ENCODE data around the gene ZRANB2. TPM values are rescaled to one million over a fixed set of nuclear protein-coding genes. Genes with fewer than 3 reads are reported as not detected.
A peak's percentile ranks its signal among the peaks of the same experiment; 100 is the strongest.

The ZRANB2 gene
- total RNA-seq, 1 experiment from 2014 or later: 54.2 TPM

GRCh38 chr1:71018791-71019190 lies 62.0 kb downstream of the ZRANB2 start:
- Mint-ChIP-seq H3K4me3 (ENCODE audit: unreplicated experiment) (no peak overlapping the region), H3K27ac (ENCODE audit: unreplicated experiment) (no peak overlapping the region), H3K27me3 (ENCODE audit: insufficient read depth, unreplicated experiment) (peaks cover 3% of the 10 kb centered on the region), H3K9me3 (ENCODE audit: unreplicated experiment) (no peaks in the 10 kb centered on the region), H3K36me3 (ENCODE audit: insufficient read depth, unreplicated experiment) (no peaks in the 10 kb centered on the region), H3K4me1 (ENCODE audit: low read depth, unreplicated experiment) (no peaks in the 10 kb centered on the region)
- intact Hi-C loops (cut with micrococcal nuclease; ENCODE audit: unreplicated experiment): no loop called here
- BruUV-seq (replicated peaks): no TSS peak
- Histone ChIP-seq H3K36me3 (ENCODE audit: control insufficient read depth, insufficient read depth, low read length) (no peaks in the 10 kb centered on the region), H3K9me3 (no peaks in the 10 kb centered on the region), H3K4me3 (ENCODE audit: low read depth, low read length) (no peak overlapping the region), H3K27me3 (replicated peaks; ENCODE audit: control insufficient read depth, insufficient read depth, low read length) (no peaks in the 10 kb centered on the region), H3K4me1 (no peaks in the 10 kb centered on the region)
- DNase-seq: no peak
- no peak for TF ChIP-seq CTCF (IDR thresholded peaks at IDR 0.05; ENCODE audit: insufficient read depth in 1 of 2, low read depth in 1 of 2, low read length in 1 of 2, severe bottlenecking in 1 of 2, unreplicated experiment in 1 of 2)
- ChIA-PET POLR2A (no interaction called here), CTCF (no interaction called here)

- no peak for DNase-seq
- Mint-ChIP-seq H3K4me3 (ENCODE audit: unreplicated experiment) (no peak overlapping the region), H3K9me3 (ENCODE audit: unreplicated experiment) (no peaks in the 10 kb centered on the region), H3K4me1 (ENCODE audit: low read depth, unreplicated experiment) (no peaks in the 10 kb centered on the region), H3K36me3 (ENCODE audit: insufficient read depth, unreplicated experiment) (no peaks in the 10 kb centered on the region), H3K27ac (ENCODE audit: unreplicated experiment) (no peak overlapping the region), H3K27me3 (ENCODE audit: insufficient read depth, unreplicated experiment) (peaks cover 3% of the 10 kb centered on the region)
- CTCF ChIA-PET: no interaction called here
- TF ChIP-seq CTCF (IDR thresholded peaks at IDR 0.05; ENCODE audit: insufficient read depth in 1 of 2, low read depth in 1 of 2, low read length in 1 of 2, severe bottlenecking in 1 of 2, unreplicated experiment in 1 of 2): no peak
- no TSS peak for BruUV-seq (replicated peaks)
- Histone ChIP-seq H3K9me3 (no peaks in the 10 kb centered on the region), H3K4me1 (no peaks in the 10 kb centered on the region), H3K27me3 (replicated peaks; ENCODE audit: control insufficient read depth, insufficient read depth, low read length) (no peaks in the 10 kb centered on the region), H3K36me3 (ENCODE audit: control insufficient read depth, insufficient read depth, low read length) (no peaks in the 10 kb centered on the region), H3K4me3 (ENCODE audit: low read depth, low read length) (no peak overlapping the region)
- intact Hi-C loops (cut with micrococcal nuclease; ENCODE audit: unreplicated experiment): no loop called here
- POLR2A ChIA-PET: no interaction called here
These were observed 65.1 kb downstream of the ZRANB2 start for GRCh38 chr1:71015745-71016144.

- intact Hi-C loops (cut with micrococcal nuclease; ENCODE audit: unreplicated experiment): no loop called here
- no peak overlapping the region for H3K27ac Mint-ChIP-seq (ENCODE audit: unreplicated experiment)
- POLR2A ChIA-PET: no interaction called here
- H3K4me3 Mint-ChIP-seq (ENCODE audit: unreplicated experiment): no peak overlapping the region
- no TSS peak for BruUV-seq (replicated peaks)
- no peak overlapping the region for H3K4me3 ChIP-seq (ENCODE audit: low read depth, low read length)
- H3K27me3 ChIP-seq (replicated peaks; ENCODE audit: control insufficient read depth, insufficient read depth, low read length): no peaks in the 10 kb centered on the region
- no peaks in the 10 kb centered on the region for H3K4me1 Mint-ChIP-seq (ENCODE audit: low read depth, unreplicated experiment)
- H3K9me3 ChIP-seq: no peaks in the 10 kb centered on the region
- no peaks in the 10 kb centered on the region for H3K36me3 Mint-ChIP-seq (ENCODE audit: insufficient read depth, unreplicated experiment)
- no peak for DNase-seq
- H3K9me3 Mint-ChIP-seq (ENCODE audit: unreplicated experiment): no peaks in the 10 kb centered on the region
- TF ChIP-seq CTCF (IDR thresholded peaks at IDR 0.05; ENCODE audit: insufficient read depth in 1 of 2, low read depth in 1 of 2, low read length in 1 of 2, severe bottlenecking in 1 of 2, unreplicated experiment in 1 of 2): no peak
- peaks cover 3% of the 10 kb centered on the region for H3K27me3 Mint-ChIP-seq (ENCODE audit: insufficient read depth, unreplicated experiment)
- H3K4me1 ChIP-seq: no peaks in the 10 kb centered on the region
- H3K36me3 ChIP-seq (ENCODE audit: control insufficient read depth, insufficient read depth, low read length): no peaks in the 10 kb centered on the region
- CTCF ChIA-PET: no interaction called here
These were observed 66.7 kb downstream of the ZRANB2 start for GRCh38 chr1:71014178-71014579.

Small RNA genes within 50 kb of the gene (microRNA-seq; reads per million reads assigned to microRNA genes)
- gene MIR186: 89.6 reads per million, percentile 71 among the genes with 10 or more reads in this experiment

Other genes starting within 250 kb of the ZRANB2 start
- not detected in 2 replicates for gene PTGER3, start 33.2 kb downstream of the ZRANB2 start, total RNA-seq (2022)

Data from Caco-2 (cell line).